Activated CD8-positive, alpha-beta memory T cell treated with anti-CD3 and anti-CD28 coated beads for 24 hours (primary cell): Measurements from ENCODE around the gene FCHO2.

ENCODE experiments used
- DNase-seq: peaks from one replicate; pipeline ENCODE4 v3.0.0-alpha.2; 2020

The FCHO2 gene

DNA sequence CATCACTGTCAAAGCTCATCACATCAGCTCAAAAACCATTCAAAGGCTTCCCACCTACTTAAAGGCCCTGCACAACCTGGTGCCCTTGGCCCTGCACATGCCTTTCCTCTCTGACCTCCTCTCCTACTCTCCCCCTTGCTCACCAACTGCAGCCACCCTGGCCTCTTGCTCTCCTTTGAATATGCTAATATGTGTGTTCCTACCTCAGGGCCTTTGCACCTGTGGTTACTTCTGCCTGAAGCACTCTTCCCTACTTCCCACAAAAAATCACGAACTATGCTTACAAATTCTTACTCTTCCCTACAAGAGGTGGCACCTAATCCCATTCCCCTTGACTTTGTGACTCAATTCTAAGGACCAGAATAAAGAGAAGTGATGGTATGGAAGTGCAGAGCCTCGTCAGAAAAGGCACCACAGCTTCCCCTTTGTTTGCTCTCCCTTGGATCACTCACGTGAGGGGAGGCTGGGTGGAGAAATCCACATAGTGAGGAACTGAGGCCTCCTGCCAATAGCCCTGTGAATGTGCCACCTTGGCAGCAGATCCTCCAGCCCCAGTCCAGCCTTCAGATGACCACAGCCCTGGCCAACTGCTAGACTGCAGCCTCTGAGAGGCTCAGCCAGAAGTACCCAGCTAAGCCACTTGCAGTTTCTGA, 161.4 kb downstream of the FCHO2 start:
- DNase-seq = no peak

DNA sequence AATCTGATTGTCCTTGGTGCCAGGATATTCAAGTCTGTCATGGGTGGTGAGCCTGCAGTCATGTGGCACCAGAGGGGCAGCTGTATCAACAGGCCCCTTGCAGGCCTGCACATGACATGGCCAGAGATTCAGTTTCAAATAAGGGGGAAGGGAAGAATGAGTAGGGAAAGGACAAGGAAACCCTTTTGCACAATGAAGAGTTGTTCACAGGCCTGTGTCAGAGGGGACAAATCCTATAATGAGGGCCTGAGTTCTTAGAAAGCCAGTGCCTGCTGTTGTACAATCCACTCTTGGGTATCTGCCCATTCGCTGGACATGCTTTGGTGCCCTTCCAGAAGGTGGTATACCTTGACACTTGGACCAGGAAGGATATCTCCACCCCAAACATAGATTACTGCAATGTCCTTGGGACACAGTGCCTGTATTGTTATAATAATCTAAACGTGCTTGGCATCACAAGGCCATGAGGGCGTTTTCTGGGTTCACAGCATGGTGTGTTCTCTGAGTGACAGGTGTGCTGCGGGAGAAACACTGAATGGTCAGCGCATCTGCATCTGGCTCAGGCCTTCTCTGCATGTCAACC, 162.6 kb downstream of the FCHO2 start:
- DNase-seq = no peak

DNA sequence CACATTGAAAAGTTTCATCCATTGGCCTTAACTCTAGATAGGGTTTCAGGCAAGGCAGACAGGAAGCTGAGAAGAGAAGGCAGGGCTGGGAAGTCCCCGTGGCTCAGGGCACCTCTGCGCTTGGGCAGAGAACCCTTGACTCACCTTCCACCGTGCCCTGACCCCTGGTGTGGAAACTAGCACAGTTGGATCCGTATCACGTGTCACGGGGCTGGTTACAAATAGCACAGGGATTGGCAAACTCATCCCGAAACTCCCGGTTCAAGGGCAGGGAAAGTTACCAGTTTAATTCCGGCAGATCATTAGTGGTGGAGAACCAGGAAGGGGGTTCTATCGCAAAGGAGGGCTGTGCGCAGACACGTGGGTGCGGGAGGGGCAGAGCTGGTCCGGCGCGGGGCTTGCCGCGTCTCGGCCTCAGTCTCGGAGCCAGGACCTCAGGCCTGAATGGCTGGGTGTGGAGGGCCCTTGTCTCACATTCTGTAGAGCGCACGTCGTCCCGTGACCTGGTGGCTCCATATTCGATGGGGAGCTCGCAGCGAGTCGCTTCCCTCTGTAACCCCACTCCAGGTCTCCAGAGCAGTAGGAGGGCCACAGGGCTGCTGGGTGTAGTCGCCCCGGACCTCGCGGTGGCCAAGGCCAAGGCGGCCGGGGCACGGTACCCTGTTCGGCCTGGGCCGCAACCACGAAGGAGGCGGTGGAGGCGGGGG, 163.8 kb downstream of the FCHO2 start:
- DNase-seq = no peak

DNA sequence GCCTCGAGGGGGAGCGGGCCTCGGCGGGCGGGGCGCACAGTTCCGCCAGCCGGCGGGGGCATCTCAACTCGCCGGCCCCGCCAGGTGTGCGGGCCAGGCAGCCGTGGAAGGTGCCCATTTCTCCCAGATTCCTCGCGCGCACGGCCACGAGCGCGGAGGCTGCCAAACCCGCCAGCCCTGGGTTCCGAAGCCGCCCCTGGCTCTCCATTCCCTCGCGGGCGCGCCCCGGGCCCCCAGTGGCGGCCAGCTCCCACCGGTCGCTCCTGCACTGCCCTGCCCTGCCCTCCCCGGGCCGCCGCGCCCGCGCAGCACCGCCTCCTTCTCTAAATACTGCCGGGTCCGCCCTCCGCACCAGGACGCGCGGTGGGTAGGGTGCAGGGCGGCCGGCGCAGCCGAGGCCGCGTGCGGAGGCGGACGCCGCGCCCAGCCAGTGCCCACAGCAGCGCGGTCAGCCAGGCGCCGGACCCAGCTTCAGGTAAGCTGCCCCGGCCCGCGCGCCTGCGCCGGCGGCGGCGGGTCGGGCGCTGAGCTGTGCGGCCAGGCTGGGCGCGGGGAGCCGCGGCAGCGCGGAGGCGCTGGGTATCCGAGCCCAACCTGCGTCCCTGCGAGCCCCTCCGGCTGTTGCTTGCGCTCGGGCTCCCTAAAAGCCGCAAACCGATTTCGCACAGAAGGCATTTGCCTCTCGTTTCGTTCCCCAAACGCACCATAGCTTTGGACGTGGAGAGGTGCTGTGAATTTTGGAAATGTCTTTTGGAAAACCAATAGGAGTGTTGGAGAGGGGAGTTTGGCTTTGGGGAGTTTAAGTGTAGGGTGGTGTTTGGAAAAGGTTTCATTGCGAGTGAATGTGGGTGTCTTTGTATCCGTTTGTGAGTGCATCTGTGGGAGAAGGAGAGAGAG, 164.6 kb downstream of the FCHO2 start, which contains the start of gene TMEM171:
TMEM171 (plus strand) TSS at position 354 of the 897 bp plus-strand sequence. CDS start 2,799 bp downstream, outside the sequence.
- no peak for DNase-seq

DNA sequence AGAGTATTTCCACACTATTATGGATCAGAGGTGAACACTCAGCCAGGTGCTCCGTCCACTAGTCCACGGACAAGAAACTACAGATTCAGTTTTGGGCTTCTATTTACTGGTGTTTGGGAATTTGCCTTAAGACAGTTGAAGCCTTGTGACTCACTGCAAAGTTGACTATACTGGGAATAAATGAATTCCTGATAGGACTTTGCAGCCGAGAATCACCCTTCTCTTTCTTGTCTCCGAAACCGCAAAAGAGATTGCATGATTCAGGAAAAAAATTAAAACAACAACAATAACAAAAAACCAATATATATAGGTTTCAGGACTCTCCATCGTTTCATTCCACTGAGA, 165.2 kb downstream of the FCHO2 start:
- DNase-seq = no peak

DNA sequence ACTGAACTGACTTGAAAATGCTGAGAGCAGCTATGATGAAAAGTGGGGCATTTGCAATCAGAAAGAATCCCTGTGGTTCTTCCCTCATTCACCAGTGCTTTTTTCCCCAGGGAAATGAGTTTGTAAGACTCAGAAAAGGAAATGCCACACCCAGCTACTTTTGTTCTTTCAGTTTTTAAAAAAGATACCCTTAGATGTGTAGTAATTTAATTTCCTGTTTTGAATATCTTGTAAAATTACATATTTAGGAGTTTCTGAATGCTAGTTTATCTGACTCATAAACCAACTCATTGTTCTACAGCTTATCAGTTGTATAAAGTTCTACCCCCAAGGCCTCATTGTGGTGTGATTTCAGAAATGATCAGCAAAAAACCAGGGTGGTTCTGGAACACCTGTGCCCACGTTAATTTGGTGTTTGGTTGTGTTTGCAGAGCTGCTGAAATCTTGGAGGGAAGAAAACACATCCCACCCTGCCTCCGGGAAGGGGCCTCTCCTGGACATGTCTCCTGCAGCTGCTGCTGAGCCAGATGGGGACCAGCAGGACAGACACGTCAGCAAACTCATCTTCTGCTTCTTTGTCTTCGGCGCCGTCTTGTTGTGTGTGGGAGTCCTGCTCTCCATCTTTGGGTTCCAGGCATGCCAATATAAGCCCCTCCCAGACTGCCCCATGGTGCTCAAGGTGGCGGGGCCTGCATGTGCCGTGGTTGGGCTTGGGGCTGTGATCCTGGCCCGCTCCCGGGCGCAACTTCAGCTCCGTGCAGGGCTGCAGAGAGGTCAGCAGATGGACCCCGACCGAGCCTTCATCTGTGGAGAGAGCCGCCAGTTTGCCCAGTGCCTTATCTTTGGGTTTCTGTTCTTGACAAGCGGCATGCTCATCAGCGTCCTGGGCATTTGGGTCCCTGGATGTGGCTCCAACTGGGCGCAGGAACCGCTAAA, 167.3 kb downstream of the FCHO2 start:
- DNase-seq = no peak

DNA sequence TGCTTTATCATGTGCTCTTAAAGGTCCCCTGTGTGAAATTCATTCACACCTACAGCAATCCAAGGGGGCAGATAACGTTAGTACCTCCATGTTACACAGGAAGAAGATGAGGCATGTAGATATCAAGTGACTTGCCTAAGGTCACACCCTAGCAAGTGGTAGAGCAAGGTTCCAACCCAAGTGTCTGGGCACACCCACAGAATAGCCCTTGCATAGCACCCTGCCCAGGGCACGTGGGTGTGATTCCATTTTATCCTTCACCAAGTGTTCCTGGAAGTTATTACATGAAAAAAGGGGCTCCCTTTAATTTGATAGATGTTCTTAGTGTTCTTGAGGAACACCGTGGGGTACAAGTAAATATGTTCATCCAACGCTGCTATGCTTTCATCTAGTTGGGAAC, 169.4 kb downstream of the FCHO2 start:
- DNase-seq = no peak

DNA sequence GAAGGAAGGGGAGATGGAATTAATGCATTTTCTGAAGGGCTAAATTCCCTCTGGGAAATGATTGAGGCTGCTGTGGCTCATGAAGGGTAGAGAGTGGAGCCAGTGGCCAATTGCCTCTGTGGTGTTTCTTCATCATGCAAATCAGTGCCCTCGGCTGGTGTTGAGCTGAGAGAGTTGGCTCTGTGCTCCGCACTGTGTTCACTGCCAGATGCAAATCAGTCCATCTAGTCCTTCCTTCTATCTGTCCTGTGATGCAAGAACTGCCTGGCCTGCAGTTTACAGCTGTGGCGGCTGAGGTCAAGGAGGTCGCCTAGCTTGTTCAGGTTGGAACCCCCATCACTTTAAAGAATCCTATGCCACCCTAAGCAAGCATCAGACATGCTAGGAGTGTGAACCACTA, 170.5 kb downstream of the FCHO2 start:
- DNase-seq = no peak

DNA sequence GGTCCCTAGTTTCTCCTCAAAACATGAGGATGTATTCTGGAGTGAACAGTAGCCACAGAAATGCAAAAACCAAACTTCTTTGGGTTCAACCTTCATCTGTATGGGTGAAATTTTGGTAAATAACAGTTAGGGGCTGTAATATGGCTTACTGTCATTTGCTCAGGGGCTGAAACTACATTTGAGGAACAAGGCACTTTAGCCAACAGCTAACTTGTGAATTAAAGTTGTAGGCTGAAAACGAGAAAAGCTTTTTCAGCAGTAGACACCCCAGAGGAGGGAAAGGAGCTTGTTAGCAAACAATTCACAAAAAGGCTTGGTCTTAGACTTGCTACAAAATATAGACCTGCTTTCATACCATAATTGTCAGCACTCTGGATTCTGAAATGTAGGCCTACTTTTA, 171.1 kb downstream of the FCHO2 start:
- no peak for DNase-seq

DNA sequence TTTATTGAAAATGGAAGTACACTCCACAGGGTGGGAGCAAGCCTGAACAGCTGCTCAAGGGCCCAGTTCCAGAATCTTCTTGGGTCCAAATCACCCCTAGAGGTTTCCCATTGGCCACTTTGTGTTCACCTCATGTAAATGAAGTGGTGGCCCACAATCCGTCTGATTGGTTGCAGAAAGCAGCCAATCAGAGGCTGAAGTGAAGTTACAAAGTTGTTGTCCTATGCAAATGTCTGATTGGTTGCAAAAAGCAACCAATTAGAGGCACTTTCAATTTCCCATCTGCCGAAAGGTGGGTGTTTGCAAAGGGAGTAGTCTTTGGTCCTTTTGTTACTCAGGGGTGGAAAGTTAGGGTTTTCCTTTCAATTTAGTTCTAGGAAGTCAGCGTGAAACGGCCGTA, 173.3 kb downstream of the FCHO2 start:
- peak; percentile 7 for DNase-seq

DNA sequence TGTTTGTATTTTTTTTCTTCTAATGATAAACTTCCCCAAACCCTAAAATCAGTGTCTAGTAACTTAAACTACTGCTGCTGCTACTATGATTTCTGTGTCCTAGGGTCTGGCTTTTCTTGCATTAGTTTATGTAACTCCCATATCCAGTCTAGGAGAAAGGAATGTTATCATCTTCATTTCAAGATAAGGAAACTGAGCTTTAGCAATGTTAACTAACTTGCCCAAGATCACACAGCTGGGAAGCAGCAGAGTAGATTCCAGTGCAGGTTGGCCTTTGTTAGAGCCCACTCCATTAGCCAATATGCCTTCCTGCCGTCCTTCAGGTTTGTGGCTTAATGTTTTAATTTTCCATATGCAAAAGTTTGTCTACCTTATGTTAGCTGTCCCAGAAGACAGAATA, 175.0 kb downstream of the FCHO2 start:
- no peak for DNase-seq

DNA sequence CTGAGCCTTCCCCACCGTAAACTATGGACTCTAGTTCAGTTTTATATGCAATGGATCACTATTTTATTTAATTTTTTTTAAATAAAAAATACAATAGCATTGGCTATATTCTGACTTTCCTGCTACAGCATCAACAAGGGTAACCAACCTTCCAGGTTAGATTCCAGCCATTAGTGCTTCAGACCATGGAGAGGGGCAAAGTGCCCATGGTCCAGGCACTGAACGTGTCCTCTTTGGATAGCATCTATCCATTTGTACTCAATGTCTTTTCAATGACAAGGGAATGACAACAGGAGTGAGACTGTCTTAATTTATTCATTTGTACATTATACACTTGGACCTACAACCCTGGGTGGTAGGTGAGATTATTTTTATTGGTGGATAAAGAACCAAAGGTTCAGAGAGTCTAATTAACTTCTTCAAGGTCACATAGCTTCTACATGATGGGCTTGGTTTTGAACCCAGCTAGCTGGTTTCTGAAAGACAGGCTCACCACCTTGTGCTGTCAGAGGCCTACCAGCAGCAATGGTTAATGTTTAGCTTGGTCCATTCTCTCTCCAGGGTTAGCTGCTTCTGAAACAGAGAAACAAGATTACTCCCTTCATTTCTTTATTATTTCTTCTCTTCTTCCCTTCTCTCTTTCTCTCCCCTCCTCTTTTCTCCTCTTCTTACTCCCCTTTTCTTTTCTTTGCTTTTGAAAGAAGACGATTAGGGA, 176.0 kb downstream of the FCHO2 start:
- DNase-seq = no peak

DNA sequence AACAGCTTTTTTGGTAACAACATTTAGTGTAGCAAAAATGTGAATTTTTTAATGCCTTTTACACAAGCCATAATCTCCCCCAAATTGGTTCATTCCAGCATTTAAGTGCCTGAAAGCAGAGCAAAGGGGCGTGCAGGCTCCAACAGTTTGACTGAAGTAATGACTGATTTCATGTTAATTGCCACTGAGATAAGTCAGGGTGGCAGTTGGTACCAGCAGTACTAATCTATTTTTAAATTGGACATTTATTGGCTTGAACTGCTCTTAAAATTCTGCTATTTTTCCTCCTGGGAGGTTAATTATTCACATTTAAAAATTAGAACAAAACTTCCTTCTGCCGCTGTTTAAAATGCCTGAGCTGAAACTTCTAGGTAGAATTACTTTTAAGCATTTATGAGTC, 176.9 kb downstream of the FCHO2 start:
- DNase-seq = no peak

DNA sequence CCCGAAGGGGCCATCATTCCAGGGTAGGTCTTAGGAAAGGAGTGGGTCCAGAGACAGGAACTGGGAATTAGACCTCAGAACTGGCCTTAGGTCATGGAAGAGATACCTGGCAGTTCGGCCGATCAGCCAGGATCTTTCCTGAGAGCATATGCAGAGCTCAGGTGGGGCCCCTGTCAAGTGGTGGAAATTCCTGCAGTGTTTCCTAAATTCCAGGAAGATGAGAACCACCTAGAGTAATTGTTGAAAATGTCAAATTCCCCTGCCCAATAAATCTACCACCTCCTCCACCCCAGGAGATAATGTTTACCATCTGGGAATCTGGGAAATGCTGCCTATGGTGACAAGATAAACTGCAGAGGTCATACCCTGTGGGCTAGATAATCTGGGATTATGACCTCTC, 179.2 kb downstream of the FCHO2 start:
- no peak for DNase-seq

DNA sequence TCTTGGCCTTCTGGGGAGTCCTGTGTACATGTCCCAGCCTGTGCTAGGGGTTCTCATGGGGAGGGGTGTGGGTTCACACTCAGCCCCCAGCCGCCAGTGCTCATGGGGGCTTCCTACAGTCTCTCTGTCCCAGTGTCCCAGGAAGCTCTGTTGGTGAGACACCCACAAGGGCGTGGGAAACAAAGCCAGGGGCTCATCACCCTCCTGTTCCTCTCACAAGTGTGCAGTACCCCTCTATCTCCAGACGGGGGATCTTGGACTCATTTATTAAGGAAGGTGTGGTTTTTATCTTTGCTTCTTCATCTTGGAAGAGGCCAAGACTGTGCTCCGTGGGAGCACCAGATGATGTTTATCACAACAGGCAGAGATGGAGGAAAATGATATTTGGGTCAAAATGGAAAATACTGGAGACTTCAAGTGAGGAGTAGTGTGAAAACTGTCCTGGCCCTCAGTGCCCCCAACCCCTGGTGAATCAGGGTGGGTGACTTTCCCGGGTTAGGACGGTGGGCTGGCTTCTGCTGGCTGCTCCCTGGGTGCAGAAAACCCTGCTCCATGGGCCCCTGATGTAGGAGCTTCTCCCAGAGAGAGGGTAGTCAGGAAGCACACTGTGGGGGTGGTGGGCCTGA, 179.7 kb downstream of the FCHO2 start:
- DNase-seq = no peak

DNA sequence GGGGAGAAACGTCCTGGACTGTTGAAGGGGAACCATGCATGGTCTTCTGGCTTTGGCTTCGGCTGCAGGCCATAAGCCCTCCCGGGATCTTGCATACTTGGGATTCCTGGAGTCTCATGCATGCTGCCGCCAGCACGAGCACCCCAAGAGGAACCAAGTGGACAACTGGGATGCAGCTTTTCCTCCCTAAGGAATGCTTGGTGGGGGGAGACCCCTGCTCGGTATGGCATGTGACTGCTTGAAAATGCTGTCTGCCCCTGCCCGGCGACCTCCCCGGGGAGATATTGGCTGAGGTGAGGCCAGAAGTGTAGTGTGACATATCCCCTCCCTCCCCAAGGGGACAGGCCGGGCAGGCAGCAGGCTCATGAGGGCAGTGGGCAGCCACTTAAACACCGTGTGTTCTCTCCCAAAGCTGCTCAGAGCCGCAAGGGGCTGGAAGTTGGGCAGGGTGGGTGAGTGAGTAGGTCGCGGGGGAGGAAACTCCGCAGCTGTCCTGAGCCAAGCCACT, 180.3 kb downstream of the FCHO2 start:
- DNase-seq = no peak

DNA sequence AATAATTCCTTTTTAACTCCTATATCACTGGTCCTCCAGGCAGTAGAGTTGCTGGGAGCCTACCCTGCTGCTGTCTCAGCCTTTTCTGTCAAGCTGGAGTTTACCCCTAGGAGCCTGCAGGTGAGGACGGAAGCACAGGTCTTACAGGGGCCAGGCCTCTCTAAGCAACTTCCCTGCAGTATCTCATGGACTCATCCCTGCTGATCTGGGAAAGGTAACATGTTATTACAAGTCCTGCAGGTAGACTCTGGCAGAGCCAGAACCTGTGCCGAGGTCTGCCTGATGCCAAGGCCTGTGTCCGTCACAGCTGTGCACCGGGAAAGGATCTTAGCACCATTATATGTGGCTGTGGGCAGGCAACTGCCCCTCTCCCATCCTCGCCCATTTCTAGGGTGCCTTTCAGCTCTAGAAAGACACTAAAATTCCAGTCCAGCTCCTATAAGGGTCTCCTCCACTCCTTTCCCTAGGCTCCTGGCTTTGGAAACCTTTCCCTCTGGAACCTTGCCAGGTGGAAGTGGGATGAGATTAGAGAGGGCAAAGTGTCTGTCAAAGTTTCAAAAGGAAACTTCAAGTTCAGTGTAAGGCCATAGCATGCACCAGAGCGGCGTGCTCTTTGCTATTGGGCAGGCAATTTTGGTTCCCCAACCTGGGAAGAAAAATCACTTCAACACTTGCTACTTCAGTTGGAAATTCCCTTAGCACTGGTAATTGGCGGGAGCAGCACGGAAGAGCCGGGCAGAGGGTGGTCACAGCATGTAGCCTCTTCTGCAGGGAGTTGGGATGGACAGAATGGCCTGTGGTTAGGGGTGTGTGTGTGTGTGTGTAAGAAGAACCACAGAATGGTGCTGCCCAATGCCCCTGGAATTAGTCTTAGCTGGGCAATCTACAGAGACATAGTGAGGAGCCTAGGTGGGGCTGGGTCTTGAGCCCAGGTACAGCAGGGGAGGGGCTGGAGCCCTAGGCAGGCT, 182.0 kb downstream of the FCHO2 start:
- peak; percentile 42 for DNase-seq

DNA sequence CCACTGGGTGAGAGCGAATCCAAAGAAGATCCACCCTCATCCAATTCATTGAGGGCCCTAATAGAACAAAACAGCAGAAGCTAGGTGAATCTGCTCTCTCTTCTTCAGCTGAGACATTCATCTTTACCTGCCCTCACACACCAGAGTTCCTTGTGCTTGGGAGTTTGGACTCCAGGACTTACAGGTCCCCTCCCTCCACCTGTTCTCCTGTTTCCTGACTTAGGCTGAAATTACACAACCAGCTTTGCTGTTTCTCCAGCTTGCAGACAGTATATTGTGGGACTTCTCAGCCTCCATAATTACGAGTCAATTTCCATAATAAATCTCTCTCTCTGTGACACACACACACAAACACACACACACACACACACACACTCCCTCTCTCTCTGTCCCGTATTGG, 183.6 kb downstream of the FCHO2 start:
- DNase-seq = no peak
